NB4 (cell line): ENCODE data around the gene DBNL.

Experiments used
- MYC ChIP-seq: IDR thresholded peaks from 2 replicates; pipeline ENCODE4 v1.6.1; 2011; ENCODE audit warnings: low read depth, low read length
- POLR2A ChIP-seq: IDR thresholded peaks from 2 replicates; pipeline ENCODE4 v1.6.1; 2011; ENCODE audit warnings: mild to moderate bottlenecking; ENCODE audit not compliant: insufficient read length; ENCODE audit errors: extremely low read depth
- TF ChIP-seq, protein P1 (sequence below): IDR thresholded peaks from one replicate; pipeline ENCODE4 v1.5.1; 2012; ENCODE audit warnings: low read depth, low read length

DNA sequence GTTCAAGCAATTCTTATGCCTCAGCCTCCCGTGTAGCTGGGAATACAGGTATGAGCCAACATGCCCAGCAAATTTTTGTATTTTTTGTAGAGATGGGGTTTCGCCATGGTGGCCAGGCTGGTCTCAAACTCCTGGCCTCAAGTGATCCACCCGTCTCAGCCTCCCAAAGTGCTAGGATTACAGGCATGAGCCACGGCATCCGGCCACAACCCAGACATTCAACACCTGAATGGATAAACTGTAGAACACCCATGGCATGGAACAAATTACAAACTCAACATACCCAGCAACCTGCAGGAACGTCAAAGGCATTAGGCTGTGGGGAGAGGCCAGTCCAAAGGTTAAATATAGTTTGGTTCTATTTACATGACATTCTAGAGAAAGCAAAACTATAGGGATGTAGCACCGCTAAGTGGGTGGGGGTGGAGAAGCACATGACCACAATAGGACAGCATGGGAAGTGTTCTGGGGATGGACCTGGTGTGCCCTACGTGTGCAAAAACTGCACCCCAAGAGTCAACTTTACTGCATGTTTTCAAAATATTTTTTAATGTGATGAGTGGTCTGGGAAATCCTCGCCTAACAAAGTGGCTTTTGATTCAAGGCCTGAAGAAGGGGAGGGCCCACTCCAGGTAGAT, 27.3 kb downstream of the DBNL start:
- TF ChIP-seq, protein P1, sequence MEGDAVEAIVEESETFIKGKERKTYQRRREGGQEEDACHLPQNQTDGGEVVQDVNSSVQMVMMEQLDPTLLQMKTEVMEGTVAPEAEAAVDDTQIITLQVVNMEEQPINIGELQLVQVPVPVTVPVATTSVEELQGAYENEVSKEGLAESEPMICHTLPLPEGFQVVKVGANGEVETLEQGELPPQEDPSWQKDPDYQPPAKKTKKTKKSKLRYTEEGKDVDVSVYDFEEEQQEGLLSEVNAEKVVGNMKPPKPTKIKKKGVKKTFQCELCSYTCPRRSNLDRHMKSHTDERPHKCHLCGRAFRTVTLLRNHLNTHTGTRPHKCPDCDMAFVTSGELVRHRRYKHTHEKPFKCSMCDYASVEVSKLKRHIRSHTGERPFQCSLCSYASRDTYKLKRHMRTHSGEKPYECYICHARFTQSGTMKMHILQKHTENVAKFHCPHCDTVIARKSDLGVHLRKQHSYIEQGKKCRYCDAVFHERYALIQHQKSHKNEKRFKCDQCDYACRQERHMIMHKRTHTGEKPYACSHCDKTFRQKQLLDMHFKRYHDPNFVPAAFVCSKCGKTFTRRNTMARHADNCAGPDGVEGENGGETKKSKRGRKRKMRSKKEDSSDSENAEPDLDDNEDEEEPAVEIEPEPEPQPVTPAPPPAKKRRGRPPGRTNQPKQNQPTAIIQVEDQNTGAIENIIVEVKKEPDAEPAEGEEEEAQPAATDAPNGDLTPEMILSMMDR, result no peak
- TF ChIP-seq MYC (no peak), POLR2A (no peak)
